Keratinocyte (primary cell): ENCODE results near the gene DNASE1. TPM values are rescaled to one million over a fixed set of nuclear protein-coding genes. Genes with fewer than 3 reads are reported as not detected.

Experiments
- DNase-seq: peaks from one replicate; pipeline ENCODE4 v3.0.0-alpha.2; 2011; ENCODE audit warnings: low read depth, missing footprints, low spot score
- FAIRE-seq: peaks from 2 replicates; lab custom pipeline; 2011; peaks lifted over from hg19 to GRCh38; lab: Jason Lieb, UNC
- H2AFZ ChIP-seq: 2 replicates; pipeline ENCODE4 v1.6.0; 2012; ENCODE audit warnings: low read length, control low read depth, inconsistent platforms; ENCODE audit not compliant: control insufficient read depth
- H3K27ac ChIP-seq: 2 replicates; pipeline ENCODE4 v1.5.1; 2011; ENCODE audit warnings: low read length; ENCODE audit not compliant: control insufficient read depth, insufficient read depth
- H3K27me3 ChIP-seq: 3 replicates; pipeline ENCODE4 v1.6.0; 2011; ENCODE audit warnings: low read length; ENCODE audit not compliant: control insufficient read depth, insufficient read depth; ENCODE audit errors: extremely low read depth
- H3K36me3 ChIP-seq, 2 experiments: 2 replicates in 1 of 2; 3 replicates in 1 of 2; pipeline ENCODE4 v1.5.1; 2011; ENCODE audit warnings: low read length in 2 of 2, mild to moderate bottlenecking in 1 of 2; ENCODE audit not compliant: control insufficient read depth in 2 of 2, insufficient read depth in 2 of 2; ENCODE audit errors: extremely low read depth in 1 of 2
- H3K4me1 ChIP-seq: 3 replicates; pipeline ENCODE4 v1.5.1; 2011; ENCODE audit warnings: low read length; ENCODE audit not compliant: control insufficient read depth, insufficient read depth; ENCODE audit errors: extremely low read depth
- H3K4me2 ChIP-seq: 3 replicates; pipeline ENCODE4 v1.6.0; 2011; ENCODE audit warnings: low read depth, low read length; ENCODE audit not compliant: control insufficient read depth, insufficient read depth; ENCODE audit errors: extremely low read depth
- H3K4me3 ChIP-seq, 3 experiments: fragments of 200-600 bp in 1 of 3; sonication (generic) in 1 of 3; 2 replicates in 2 of 3; 3 replicates in 1 of 3; pipeline ENCODE4 v1.5.1; 2011 to 2016; ENCODE audit warnings: low read length in 3 of 3, mild to moderate bottlenecking in 3 of 3, control low read depth in 2 of 3, inconsistent platforms in 1 of 3, low read depth in 1 of 3, mixed read lengths in 1 of 3, mixed run types in 1 of 3, moderate library complexity in 1 of 3; ENCODE audit not compliant: control insufficient read depth in 2 of 3, insufficient read depth in 2 of 3; ENCODE audit errors: extremely low read depth in 1 of 3
- H3K79me2 ChIP-seq: 2 replicates; pipeline ENCODE4 v1.6.0; 2012; ENCODE audit warnings: low read length; ENCODE audit not compliant: control insufficient read depth, insufficient read depth
- H3K9ac ChIP-seq: 3 replicates; pipeline ENCODE4 v1.6.0; 2011; ENCODE audit warnings: low read length; ENCODE audit not compliant: control insufficient read depth, insufficient read depth; ENCODE audit errors: extremely low read depth
- H3K9me1 ChIP-seq: 3 replicates; pipeline ENCODE4 v1.6.0; 2011; ENCODE audit warnings: low read length; ENCODE audit not compliant: control insufficient read depth, insufficient read depth; ENCODE audit errors: extremely low read depth
- H3K9me3 ChIP-seq: 2 replicates; pipeline ENCODE4 v1.5.1; 2012; ENCODE audit warnings: low read depth, low read length; ENCODE audit not compliant: control insufficient read depth
- H4K20me1 ChIP-seq: 3 replicates; pipeline ENCODE4 v1.6.0; 2011; ENCODE audit warnings: low read length; ENCODE audit not compliant: control insufficient read depth, insufficient read depth; ENCODE audit errors: extremely low read depth
- EZH2 ChIP-seq: IDR thresholded peaks from one replicate; pipeline ENCODE4 v1.6.1; 2012; ENCODE audit warnings: inconsistent platforms, mild to moderate bottlenecking, low read length, moderate library complexity
- dilution Hi-C: fragments of 300-500 bp; cut with MboI; formaldehyde crosslinking; loops from one replicate; pipeline ENCODE4 v1.7.0; 2020; ENCODE audit warnings: low sequenced_read_pairs; ENCODE audit not compliant: extremely low pct_ligation_motif_present
- polyA plus RNA-seq, 5 experiments: library from polyadenylated mRNA; depleted of rRNA in 3 of 5; stranded (reverse) in 3 of 5; stranded (forward) in 1 of 5; unstranded in 1 of 5; fragments of >200 nt; gene quantifications; 1 replicate in 1 of 5; 2 replicates in 3 of 5; 3 replicates in 1 of 5; pipeline versions ENCODE4 v1.2.1 to v1.2.3, GENCODE V29; 2011 to 2012; ENCODE audit warnings: missing spikeins in 2 of 5, low read depth in 1 of 5, low replicate concordance in 1 of 5
- TF ChIP-seq, protein P1 (sequence below), 3 experiments: IDR thresholded peaks in 1 of 3; conservative IDR thresholded peaks in 1 of 3; optimal IDR thresholded peaks in 1 of 3; 2 replicates in 2 of 3; 3 replicates in 1 of 3; pipeline versions ENCODE3 to v1.5.1; 2011; ENCODE audit warnings: low read length in 3 of 3, mild to moderate bottlenecking in 3 of 3, moderate library complexity in 2 of 3, control low read depth in 1 of 3, inconsistent platforms in 1 of 3; ENCODE audit not compliant: insufficient read depth in 2 of 3; ENCODE audit errors: extremely low read depth in 1 of 3

The DNASE1 gene
- polyA plus RNA-seq, 1 donor (not counting 4 experiments of a cell fraction or from before 2014, with no cell fraction given), result 5.2 TPM

DNA sequence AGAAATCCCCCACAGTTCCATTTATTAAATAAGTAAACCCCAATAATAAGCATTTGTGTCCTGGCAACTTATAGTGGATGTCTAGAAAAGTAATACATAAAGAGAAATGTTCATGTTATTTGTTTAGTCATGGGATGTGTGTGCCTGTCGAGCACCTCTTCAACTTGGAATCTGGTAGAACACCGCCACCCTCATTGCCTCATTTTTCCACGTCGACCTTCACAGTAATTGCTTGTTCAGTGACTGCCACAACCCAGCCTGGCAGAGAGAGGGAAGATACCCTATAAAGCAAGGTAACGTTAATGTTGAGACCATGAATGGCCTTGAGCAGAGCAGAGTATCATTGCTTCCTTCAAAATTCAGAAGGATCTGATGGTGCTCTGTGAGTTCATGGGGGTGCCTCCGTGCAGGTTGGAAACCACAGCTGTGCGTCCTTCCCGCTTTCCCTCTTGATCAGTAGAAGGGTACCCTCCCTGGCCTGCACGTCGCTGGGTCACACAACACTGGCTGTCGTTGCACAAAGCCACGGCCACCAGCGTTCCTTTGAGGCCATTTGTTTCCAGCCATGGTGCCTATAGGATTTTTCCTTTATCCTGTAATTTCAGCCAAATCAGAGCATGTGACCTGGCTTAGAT, 3.7 kb upstream of the DNASE1 start:
- Histone ChIP-seq H3K9ac (no peak overlapping the region), H4K20me1 (peaks cover 4% of the 10 kb centered on the region), H3K27ac (no peak overlapping the region), H3K36me3 (peaks cover 11 to 14% of the 10 kb centered on the region in 2 experiments), H3K9me1 (no peaks in the 10 kb centered on the region), H3K9me3 (no peaks in the 10 kb centered on the region), H3K4me2 (no peak overlapping the region), H3K27me3 (no peaks in the 10 kb centered on the region), H2AFZ (no peak overlapping the region), H3K4me1 (no peaks in the 10 kb centered on the region), H3K79me2 (no peaks in the 10 kb centered on the region), H3K4me3 (no peak overlapping the region)
- dilution Hi-C loops, result no loop called here
- TF ChIP-seq, protein P1, sequence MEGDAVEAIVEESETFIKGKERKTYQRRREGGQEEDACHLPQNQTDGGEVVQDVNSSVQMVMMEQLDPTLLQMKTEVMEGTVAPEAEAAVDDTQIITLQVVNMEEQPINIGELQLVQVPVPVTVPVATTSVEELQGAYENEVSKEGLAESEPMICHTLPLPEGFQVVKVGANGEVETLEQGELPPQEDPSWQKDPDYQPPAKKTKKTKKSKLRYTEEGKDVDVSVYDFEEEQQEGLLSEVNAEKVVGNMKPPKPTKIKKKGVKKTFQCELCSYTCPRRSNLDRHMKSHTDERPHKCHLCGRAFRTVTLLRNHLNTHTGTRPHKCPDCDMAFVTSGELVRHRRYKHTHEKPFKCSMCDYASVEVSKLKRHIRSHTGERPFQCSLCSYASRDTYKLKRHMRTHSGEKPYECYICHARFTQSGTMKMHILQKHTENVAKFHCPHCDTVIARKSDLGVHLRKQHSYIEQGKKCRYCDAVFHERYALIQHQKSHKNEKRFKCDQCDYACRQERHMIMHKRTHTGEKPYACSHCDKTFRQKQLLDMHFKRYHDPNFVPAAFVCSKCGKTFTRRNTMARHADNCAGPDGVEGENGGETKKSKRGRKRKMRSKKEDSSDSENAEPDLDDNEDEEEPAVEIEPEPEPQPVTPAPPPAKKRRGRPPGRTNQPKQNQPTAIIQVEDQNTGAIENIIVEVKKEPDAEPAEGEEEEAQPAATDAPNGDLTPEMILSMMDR (optimal IDR thresholded peaks at IDR 0.05 in 1 of 3, IDR thresholded peaks at IDR 0.05 in 1 of 3, conservative IDR thresholded peaks at IDR 0.05 in 1 of 3; ENCODE audit: extremely low read depth in 1 of 3, insufficient read depth in 2 of 3, low read length in 3 of 3), result no peak
- TF ChIP-seq EZH2, result no peak
- DNase-seq (no peak), FAIRE-seq (no peak)

DNA sequence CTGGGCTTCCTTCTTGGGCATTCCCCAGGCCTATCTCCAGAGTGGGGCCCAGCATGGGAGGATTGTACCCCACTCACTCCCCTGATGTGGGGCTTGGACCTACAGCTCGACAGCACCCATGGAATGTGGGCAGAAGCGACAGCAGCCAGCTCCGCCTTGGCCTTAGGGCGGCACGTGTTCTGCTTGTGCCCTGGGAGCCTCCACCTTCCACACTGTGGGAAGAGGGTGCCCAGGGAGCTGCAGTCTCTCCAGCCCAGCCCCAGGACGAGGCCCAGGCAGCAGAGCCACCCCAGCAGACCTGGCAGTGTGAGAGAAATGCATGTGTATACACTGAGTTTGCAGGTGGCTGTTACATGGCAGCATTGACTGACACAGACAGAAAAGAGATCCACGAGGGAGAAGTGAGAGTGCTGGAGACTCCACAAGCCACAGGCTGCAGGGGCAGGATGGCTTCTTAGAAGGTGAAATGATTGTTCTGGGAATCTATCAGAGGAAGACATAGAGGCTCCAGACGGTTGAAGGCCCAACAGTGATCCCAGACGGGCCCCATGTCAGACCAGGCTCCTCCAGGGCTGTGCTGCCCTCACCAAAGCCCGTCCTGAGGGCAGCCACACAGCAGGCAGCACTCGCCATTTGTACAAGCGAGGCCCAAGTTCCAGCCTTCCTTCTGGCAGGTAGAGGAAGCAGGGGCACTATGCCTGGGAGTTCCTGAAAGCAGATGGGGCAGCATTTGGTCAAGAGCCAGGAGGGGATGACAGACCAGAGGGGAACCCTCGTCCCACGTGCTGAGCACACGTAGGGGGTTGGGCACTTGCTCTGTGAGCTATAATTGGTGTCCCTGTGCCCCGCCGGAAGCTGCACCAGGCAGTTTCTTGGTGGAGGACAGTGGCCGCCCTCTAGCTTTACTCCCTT, 2.8 kb upstream of the DNASE1 start:
- no peak for TF ChIP-seq EZH2
- TF ChIP-seq, protein P1 (optimal IDR thresholded peaks at IDR 0.05 in 1 of 3, IDR thresholded peaks at IDR 0.05 in 1 of 3, conservative IDR thresholded peaks at IDR 0.05 in 1 of 3; ENCODE audit: extremely low read depth in 1 of 3, insufficient read depth in 2 of 3, low read length in 3 of 3), result no peak
- dilution Hi-C loops, result no loop called here
- H3K79me2 ChIP-seq, result no peaks in the 10 kb centered on the region
- FAIRE-seq (no peak), DNase-seq (no peak)
- no peak overlapping the region for H3K27ac ChIP-seq
- H3K9me3 ChIP-seq, result no peaks in the 10 kb centered on the region
- no peak overlapping the region for H3K4me2 ChIP-seq
- H3K9me1 ChIP-seq, result no peaks in the 10 kb centered on the region
- no peaks in the 10 kb centered on the region for H3K4me1 ChIP-seq
- no peak overlapping the region for H2AFZ ChIP-seq
- H3K36me3 ChIP-seq, result peaks cover 14 to 15% of the 10 kb centered on the region in 2 experiments
- H3K27me3 ChIP-seq, result no peaks in the 10 kb centered on the region
- H3K4me3 ChIP-seq, result no peak overlapping the region
- no peak overlapping the region for H3K9ac ChIP-seq
- peaks cover 4% of the 10 kb centered on the region for H4K20me1 ChIP-seq
